Cardiac septum (tissue), 1 donor: ENCODE results near the gene CES1. TPM values are rescaled to one million over a fixed set of nuclear protein-coding genes. Genes with fewer than 3 reads are reported as not detected.
"Not testable (repeated sequence)": the region's sequence is repeated elsewhere in the genome, so short reads cannot be mapped to it uniquely, and the experiment has no call there.

ENCODE experiments used
- DNase-seq: peaks from one replicate; pipeline ENCODE4 v3.0.0-alpha.2; 2020; ENCODE audit warnings: low spot score
- intact Hi-C: fragments of 100-400 bp; cut with DNase I; formaldehyde crosslinking; loops from one replicate; pipeline ENCODE4 v1.14.0; 2022
- long read RNA-seq: library from polyadenylated mRNA; unstranded; transcript quantifications from one replicate; pipeline ENCODE4 v2.0.0, GENCODE V29; 2021
- total RNA-seq: library from RNA; stranded (reverse); fragmentation: NEBNext Ultra II Directional; extraction: Animal tissue kit (Norgen Biotek cat#: 25700); gene quantifications from one replicate; pipeline ENCODE4 v1.2.1, GENCODE V29; 2021
- donor health status: DM: no; HTN: no; CAD: no.

The CES1 gene
- total RNA-seq = 9.9 TPM
- long read RNA-seq, transcript CES1-201 (14 exons, 2,006 nt) = minor isoform, 7 of 24 reads
- long read RNA-seq, transcript CES1-202 (14 exons, 1,835 nt) = major isoform, 10 of 24 reads
- long read RNA-seq, partial matches to known transcripts = 5 of 24 reads
- long read RNA-seq, other reads (novel, unspliced or antisense) = 1 of 24 reads

- no peak for DNase-seq
- intact Hi-C loops = no loop called here
Measured at GRCh38 chr16:55832773-55833691, at the start of gene CES1. Gene CES1, minus strand, starts transcription at chr16:55833096. Its CDS starts 41 bp downstream, at chr16:55833055.

GRCh38 chr16:55876854-55877253 is 44.0 kb upstream of the CES1 start:
- no peak for DNase-seq

GRCh38 chr16:55875273-55875672 is 42.4 kb upstream of the CES1 start, which contains the start of gene CES5A:
Gene CES5A, minus strand, starts transcription at chr16:55875373. Its CDS starts 152 bp downstream, at chr16:55875221.
- DNase-seq = no peak
- intact Hi-C loops = no loop called here

More at GRCh38 chr16:55876854-55877253, 44.0 kb upstream of the CES1 start:
- intact Hi-C loops = no loop called here

GRCh38 chr16:55873122-55873521 is 40.2 kb upstream of the CES1 start:
- intact Hi-C loops = no loop called here
- DNase-seq = no peak

- DNase-seq = no peak
- intact Hi-C loops = no loop called here
Measured at GRCh38 chr16:55872130-55872529, 39.2 kb upstream of the CES1 start.

- no peak for DNase-seq
- intact Hi-C loops = no loop called here
Measured at GRCh38 chr16:55871411-55872038, 38.6 kb upstream of the CES1 start.

- intact Hi-C loops = no loop called here
- DNase-seq = no peak
Measured at GRCh38 chr16:55868980-55869379, 36.1 kb upstream of the CES1 start.

GRCh38 chr16:55868137-55868536 is 35.2 kb upstream of the CES1 start:
- no peak for DNase-seq
- intact Hi-C loops = no loop called here

GRCh38 chr16:55861288-55861687 is 28.4 kb upstream of the CES1 start:
- intact Hi-C loops = no loop called here
- no peak for DNase-seq

- intact Hi-C loops, DNase-seq: not testable (repeated sequence)
Measured at GRCh38 chr16:55857650-55858049, 24.8 kb upstream of the CES1 start.

GRCh38 chr16:55856950-55857349 is 24.1 kb upstream of the CES1 start:
- DNase-seq = no peak
- intact Hi-C loops = no loop called here

- intact Hi-C loops = no loop called here
- DNase-seq = no peak
Measured at GRCh38 chr16:55853114-55853513, 20.2 kb upstream of the CES1 start.

- no peak for DNase-seq
- intact Hi-C loops = loop anchor here (10.0 kb wide), 1 partner anchor 385 kb away; no protein-coding TSS in a partner anchor
Measured at GRCh38 chr16:55849536-55849935, 16.6 kb upstream of the CES1 start.

GRCh38 chr16:55846598-55847346 is 13.9 kb upstream of the CES1 start:
- intact Hi-C loops = loop anchor here (10.0 kb wide), 1 partner anchor 382 kb away; no protein-coding TSS in a partner anchor
- DNase-seq = no peak

- no peak for DNase-seq
- intact Hi-C loops = loop anchor here (10.0 kb wide), 1 partner anchor 378 kb away; no protein-coding TSS in a partner anchor
Measured at GRCh38 chr16:55843105-55843395, 10.2 kb upstream of the CES1 start.

GRCh38 chr16:55842369-55843104 is 9.6 kb upstream of the CES1 start:
- DNase-seq = no peak
- intact Hi-C loops = loop anchor here (1.0 to 10.0 kb wide), 2 partner anchors 130 to 378 kb away; no protein-coding TSS in a partner anchor

- no peak for DNase-seq
- intact Hi-C loops = no loop called here
Measured at GRCh38 chr16:55839115-55839514, 6.2 kb upstream of the CES1 start.

GRCh38 chr16:55836158-55836611 is 3.3 kb upstream of the CES1 start:
- no peak for DNase-seq
- intact Hi-C loops = no loop called here

GRCh38 chr16:55835581-55835980 is 2.7 kb upstream of the CES1 start:
- DNase-seq = no peak
- intact Hi-C loops = no loop called here
